GM21360 (cell line): Measurements from ENCODE around the gene ADAMTS19.

Source experiments
- ATAC-seq: cut with Tn5 transposase; IDR thresholded peaks from one replicate; pipeline ENCODE4 v1.9.1; 2021; ENCODE audit warnings: mild to moderate bottlenecking, moderate library complexity; ENCODE audit not compliant: unreplicated experiment

ADAMTS19 gene

DNA sequence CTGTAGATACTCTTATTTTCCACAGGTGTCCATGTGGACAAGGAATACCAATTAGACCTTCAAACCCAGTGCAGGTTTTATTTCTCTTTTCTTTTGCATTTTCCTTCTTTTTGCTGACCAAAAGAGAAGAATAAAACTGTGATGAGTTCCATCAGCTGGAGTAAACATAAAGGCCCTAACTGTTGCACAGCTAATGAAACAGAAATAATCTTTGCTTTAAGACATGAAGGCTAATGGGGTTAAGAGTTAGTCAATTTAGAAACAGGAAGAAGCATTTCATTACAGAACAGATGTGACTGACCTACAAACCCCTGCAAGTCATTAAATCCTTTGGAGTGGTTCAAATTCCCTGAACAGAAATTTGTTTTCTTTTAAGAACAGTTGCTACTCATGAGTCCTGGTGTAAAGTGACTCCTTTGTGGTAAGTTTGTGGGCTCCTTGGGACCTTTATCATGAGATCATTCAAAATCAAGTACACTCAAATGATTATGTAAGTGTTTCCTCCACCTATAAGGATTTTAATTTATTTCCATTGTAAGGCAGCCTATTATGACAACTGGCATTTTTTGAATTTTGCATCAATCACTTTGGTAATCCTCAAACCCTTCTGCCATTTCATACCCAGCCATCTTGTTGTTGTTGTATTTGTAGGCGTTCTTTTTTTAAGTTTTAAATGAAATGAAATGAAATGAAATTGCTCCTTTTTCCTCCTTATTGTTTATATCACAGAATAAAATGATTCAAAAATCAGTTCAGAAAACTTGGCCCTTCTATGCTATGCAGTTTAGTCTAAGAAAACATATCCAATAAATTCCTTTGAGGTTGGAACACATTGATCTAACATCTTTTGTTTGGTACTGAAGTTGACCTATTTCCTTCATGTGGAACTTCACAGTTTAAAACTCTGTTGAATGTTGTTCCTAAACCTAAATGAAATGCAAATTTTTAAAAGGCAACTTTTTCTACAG is 289.1 kb downstream of the ADAMTS19 start:
- no peak for ATAC-seq

DNA sequence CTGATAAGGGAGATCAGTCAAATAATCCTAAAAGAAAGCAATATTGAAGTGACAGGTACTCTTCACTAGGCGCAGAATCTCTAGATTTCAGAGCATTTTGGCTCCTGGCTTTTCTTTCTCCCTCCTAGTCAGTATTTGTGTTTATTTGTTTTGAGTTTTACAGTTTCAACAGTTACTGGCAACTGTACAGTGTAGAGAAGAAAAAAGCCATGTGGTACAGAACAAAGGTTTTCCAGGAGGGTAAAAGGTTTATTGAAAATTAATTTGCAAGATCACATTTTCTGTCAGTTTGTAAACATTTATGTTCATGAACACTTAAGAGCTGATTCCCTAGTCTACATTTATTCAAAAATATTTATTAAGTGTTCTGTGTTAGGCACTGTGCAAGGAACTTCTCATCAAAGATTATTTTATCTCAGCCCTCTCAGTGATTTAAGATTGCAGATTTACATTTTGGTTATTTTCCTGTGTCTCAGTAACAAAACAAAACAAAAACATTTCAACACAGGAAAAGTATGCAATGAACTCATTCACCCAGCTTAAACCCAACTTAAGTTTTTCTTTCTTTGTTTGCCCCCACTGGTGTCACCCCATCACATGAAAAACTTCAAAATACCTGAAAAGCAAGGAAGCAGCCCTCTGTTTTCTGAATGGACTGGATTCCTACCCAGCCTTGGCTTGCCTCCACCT is 300.7 kb downstream of the ADAMTS19 start:
- ATAC-seq, result no peak

- ATAC-seq, result no peak
Measured at GRCh38 chr5:129763651-129764050, 303.6 kb downstream of the ADAMTS19 start.

DNA sequence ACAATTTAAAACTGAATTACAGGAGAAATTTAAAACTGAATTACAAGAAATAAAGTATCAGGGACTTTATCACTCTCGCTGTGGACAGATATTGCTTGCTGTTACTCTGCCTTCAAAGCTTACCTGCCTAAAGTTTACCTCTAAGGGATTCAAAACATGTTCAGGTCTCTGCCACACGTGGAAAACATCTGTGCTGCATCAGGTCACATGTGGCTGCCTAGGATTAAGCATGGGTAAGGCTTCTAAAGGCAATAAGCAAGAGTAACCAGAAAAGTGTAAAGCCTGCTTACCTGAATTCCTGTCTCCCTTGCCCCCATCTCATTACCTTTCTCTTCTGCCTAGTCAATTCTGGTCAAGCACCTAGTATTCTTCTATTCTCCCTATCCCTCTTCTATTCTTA is 306.7 kb downstream of the ADAMTS19 start:
- ATAC-seq, result no peak

DNA sequence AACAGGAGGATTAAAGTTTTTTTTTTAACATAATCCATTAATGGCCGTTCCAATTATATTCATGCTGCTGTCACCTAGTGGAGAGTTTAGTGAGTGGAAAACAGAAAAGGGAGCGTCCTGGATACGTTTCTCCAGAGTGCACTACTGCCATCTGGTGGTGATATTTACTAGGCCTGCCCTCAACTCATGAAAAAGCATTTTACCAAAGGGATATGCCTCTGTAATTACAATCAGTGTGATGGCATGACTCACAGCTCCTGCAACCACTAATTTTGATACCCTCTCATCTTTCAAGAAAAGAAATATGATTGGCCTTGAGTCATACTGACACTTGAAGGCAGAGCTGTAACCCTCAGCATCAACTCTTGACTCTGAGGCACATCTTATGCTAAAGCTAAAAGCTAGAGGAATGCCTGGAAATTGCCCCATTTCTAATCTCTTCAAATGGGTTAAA is 307.9 kb downstream of the ADAMTS19 start:
- ATAC-seq, result peak; percentile 94

- ATAC-seq, result no peak
Measured at GRCh38 chr5:129768735-129769134, 308.6 kb downstream of the ADAMTS19 start.

GRCh38 chr5:129770024-129770820 is 310.1 kb downstream of the ADAMTS19 start:
- ATAC-seq, result no peak

DNA sequence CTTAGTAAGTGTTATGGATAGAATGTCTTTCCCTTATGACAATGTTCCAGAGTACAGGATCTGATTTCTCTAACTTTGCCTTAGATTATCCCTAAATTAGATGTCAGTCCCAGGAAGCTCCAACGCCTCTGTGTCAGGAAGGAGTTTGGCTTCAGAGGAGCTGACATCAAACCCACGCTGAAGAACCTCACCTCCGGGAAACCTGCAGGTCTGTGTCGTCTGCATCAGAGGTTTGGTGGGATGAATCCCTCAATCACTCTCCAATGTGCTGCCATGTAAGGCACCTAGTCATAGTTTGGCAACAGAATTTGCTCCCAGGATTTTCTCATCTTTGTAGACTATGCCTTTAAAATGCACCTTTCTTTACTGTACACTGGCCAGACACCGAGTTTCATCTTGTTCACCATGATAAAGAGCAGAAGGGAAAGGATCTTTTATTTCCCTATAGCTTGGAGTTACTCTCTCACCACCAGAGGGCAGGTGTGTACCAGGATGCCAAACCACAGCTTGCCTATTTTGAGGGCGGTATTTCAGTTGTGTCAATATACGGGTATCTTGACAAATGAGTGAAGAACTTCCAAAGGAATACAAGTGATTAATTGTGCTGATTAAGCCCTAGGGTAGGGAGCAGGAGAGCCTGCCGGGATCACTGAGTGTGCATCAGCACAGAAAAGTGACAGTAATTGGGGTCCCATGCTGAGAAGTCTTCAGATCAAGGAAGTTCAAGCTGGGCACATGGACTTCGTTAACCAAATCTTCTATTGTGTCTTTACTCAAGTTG is 311.1 kb downstream of the ADAMTS19 start:
- ATAC-seq, result peak; percentile 74

- no peak for ATAC-seq
Measured at GRCh38 chr5:129773376-129773775, 313.3 kb downstream of the ADAMTS19 start.

- no peak for ATAC-seq
Measured at GRCh38 chr5:129781594-129781993, 321.5 kb downstream of the ADAMTS19 start.
